Middle frontal gyrus (tissue), 1 donor: ENCODE data around the gene SMOC2.
"Not testable (repeated sequence)": the region's sequence is repeated elsewhere in the genome, so short reads cannot be mapped to it uniquely, and the experiment has no call there.

ENCODE experiments used
- DNase-seq: peaks from one replicate; pipeline ENCODE4 v3.0.0-alpha.2; 2015; ENCODE audit warnings: low spot score; ENCODE audit errors: extremely low spot score

The SMOC2 gene

DNA sequence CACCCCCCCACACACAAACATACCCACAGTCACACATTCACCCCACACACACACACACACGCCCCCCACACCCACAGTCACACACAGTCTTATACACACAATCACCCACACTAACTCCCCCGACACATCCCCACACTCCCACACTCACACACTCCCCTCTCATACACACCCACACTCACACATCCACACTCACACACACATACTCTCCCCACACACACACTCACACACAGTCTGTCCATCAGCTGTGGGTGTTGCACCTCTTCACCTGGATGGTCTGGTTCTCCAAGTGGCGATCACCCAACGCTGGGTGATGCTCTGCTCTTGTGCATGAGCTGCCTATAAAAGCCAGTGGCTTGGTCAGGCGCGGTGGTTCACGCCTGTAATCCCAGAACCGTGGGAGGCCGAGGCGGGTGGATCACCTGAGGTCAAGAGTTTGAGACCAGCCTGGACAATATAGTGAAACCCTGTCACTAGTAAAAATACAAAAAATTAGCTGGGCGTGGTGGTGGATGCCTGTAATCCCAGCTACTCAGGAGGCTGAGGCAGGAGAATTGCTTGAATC is 158.9 kb downstream of the SMOC2 start:
- DNase-seq: no peak

DNA sequence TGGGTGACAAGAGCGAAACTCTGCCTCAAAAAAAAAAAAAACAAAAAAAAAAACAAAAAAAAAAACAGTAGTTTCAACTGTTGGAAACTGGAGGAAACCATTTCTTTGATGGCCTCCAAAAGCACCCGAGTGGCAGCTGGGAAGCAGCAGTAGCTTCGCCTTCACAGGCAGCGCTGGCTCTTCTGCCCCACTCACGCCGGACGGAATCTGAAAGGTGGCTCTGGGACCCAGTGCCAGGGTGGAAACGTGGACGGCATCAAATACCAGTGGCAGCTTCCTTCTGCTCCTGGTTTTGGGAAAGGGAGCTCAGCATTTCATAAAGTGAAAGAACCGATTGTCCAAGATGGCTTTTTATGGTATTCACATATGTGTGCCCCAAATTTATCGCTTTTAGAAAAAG is 159.4 kb downstream of the SMOC2 start:
- no peak for DNase-seq

DNA sequence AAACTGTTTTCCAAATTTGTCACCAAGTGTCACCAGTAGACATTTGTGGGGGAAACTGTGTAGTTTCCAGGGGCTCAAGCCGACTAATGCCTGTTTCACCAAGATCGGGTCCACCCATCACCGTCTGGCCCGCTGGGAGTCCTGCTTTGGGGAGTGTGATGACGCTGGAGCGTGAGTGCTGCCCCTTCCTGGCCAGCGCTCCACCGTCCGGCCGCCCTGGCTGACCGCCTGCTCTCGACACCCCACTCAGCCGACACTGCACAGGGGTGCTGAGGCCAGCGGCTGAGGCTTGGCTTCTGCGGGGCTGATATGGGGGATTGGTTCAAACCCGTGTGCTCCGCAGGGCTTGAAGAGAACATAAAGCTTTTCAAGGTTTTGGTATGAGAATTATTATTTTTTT is 160.1 kb downstream of the SMOC2 start:
- no peak for DNase-seq

DNA sequence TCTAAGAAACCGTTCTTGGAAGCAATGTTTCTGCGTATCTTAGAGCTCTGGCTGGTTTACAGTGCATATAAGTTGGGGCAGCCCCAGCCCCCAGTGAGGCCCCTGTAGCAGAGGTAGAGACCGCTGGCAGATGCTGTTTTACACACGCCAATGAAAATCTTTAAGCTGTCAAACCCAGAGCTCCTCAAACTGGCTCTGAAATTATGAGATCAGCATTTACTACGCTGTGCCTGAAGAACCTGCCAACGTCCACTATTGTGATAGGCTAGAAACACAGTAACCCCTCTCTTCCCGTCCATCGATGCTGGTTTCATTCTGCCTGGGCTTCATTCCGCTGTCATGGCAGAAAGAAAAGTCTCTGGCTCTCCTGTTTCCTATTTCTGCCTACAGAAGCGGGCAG is 160.6 kb downstream of the SMOC2 start:
- DNase-seq: no peak

DNA sequence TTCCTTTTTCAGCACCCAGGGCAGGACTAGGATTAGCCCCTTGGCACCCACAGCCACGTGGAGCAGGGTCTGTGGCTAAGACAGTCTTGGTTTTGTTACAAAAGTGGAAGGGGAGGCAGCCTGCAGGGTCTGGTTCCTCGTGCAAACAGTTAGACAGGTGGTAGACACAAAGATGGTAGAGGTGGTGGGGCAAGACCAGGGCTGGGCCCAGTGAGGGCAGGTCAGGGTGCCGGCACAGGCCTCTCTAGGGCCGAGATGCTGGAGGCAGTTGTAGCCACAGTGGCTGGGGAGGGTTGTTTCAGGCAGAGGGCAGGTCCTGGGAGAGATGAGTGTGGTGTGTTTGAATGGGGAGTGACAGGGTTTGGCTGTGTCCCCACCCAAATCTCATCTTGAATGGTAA is 161.6 kb downstream of the SMOC2 start:
- no peak for DNase-seq

DNA sequence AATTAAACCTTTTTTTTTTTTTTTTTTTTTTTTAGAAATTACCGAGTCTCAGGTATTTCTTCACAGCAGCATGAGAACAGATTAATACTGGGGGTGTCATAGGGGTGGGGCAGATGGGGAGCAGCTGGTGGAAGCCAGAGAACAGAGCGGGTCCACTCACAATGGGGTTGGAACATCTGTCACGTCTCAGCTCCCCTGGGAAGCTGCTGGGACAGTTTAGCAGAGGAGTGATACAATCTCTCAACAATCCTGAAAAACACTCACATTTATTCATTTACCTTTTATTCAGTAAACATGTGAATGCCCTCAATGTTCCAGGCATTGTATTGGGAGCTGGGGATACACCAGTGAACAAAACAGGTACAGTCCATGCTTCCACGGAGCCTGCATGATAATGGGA is 162.2 kb downstream of the SMOC2 start:
- no peak for DNase-seq

DNA sequence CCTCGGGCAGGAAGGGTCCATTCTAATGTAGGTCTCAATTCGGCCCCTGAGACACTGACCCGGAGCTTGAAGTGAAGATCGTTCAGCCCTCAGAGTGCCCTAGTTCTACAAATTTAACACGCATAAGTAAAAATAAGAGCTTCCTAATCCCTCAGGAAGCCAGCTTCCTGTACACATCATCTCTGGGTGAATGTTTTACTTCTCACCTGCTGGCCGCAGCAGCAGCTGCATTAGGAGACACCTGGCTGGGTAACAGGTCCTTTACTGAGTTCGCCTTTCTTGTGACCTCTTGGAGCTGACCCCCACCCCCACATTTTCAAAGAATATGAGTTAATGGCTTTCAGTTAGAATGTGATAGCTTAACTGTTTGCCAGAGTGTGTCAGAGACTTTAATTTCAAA is 165.0 kb downstream of the SMOC2 start:
- DNase-seq: no peak

DNA sequence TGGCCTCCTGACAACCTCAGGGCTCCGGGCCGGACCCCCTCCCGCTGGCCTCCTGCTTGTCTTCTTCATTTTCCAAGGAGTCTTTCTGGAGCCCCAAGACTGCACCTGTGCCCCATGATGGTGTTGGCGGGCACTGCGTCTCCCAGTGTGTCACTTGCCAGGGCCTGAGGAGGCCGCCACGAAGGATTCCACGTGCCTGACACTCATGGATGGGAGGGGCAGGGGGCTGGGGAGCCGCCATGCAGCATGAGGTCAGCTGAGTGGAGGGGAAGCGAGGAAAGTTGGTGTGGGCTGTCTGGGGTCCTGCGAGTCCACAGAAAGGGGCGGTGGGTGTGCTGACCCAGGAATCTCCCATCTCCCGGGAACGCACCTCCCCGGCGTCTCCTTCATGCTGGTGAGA is 165.7 kb downstream of the SMOC2 start:
- no peak for DNase-seq

DNA sequence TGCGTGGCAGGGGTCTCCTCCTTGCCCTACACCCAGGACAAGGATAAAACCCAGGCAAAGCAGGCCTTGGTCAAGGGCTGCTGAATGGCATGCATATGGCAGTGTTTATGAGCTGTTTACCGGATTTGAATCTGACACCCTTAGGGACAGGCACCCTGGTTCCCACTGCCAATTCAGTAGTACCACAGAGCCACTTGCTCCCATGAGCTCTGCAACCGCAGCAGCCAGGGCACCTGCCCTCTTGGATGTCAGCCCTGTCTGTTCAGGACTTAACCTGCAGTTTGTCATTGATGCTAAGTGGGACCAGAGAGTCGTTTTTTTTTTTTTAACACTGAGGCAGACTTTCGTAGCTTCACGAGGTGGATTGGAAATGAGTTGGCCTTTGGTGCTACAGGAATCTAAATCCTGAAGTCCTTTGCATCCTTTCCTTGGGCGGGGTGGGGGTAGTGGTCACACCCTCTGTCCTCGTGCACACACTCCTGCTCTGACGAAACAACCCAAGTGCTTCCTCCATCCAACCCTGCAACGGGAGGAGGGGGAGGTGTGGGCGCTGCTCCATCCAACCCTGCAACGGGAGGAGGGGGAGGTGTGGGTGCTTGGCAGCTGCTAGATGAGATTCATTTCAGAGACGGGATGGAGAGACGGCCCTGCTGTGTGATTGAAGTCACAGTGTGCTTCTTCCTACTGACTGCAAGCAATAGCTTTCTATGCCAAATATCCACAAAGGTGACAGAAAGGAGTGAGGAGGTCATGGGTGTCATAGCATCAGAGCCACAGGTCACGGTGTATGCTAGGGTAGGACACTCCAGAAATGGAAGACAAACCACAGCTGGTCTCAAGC is 166.5 kb downstream of the SMOC2 start:
- no peak for DNase-seq

DNA sequence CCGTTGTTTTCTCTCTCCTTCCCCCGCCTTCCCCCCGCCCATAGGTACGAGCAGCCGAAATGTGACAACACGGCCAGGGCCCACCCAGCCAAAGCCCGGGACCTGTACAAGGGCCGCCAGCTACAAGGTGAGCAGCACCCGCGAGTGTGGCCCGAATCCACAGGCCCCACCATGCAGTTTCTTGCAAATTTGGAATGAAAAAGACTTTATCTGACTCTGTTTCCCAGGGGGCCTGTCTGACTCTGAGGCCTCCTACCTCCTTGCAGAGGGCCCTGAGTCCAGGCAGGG is 167.1 kb downstream of the SMOC2 start:
- DNase-seq: no peak

DNA sequence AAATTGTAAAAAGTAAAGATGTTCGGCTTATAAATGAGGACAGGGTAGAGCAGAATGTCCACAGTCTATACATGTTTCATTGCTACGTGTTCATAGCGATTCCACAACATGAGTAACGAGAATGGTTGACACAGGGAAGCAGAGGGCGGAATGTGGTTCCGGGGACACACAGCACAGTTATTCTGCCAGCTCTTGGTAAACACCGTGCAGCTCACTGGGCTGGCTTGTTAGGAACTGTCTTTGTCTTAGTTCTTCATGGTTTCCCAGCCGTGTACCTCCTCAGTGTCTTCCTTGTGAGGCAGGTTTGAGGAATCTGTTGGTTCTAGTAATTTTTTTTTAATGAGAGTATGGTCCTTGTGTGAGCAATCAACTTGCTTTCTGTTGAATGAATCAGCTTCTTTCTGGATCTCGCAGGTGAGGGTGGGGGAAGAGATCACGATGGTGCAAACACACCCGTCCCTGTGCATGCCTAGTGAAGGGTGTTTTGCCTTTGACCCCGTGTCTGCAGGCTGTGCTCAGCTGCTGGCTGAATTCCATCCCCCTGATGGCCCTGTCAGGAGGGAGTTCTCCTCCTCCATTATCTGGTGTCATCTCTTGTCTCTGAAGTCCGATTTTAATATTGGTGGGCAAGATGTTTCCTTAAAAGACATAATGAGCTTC is 168.2 kb downstream of the SMOC2 start:
- DNase-seq: no peak

DNA sequence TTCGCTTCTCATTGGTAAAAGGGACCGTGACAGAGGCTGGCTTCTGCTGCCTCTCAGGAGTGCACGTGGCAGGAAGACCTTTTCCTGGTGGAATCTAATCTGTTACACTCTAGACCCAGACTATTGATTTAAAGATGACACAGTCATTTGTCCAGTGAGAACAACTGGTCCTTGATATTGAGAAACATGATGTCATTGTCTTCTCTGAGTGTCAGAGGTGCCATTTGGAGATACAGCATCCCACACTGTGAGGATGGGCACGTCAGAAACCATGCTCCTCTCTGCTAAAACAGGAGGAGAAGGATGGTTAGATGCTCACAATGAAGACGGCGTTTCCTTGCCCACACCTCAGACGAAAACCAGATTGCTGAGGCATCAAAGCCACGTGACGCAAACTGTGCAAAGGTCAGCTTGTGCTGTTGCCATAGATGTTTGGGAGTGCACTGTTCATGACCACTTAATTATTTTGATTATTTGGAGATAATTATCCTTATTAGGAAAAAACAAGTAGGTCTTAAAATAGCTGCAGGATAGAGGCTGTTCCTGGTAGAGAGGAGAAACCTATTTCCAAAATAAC is 169.0 kb downstream of the SMOC2 start:
- DNase-seq: no peak

DNA sequence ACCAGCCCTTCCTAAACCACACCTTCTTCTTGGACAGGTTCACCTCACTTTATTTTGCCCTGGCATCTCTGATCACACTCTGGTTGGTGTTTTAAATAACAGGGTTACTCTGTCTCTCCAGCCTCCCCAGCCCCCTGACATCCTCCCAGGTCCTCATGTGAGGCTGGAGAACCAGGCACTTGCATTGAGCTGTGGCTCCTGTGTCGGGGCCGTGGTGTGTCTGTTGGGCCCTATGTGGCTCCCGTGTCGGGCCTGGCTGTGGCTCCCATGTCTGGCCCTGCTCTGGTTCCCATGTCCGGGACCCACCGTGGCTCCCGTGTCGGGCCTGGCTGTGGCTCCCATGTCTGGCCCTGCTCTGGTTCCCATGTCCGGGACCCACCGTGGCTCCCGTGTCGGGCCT is 170.0 kb downstream of the SMOC2 start:
- DNase-seq: not testable (repeated sequence)

DNA sequence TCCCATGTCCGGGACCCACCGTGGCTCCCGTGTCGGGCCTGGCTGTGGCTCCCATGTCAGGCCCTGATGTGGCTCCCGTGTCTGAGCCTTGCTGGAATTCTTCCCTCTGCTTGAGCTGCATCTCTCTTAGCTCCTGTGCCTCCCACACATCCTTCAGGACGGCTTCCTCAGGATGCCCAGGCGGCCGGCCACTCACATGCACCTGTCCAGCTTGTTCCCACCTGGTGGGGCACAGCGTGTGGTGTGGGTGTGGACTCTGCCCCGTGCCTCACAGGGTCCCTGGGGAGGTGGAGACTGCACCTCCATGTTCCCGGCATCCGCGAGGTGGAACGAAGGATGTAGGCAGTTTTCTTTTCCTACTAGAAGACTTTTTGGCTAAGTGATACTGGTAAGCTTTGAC is 170.7 kb downstream of the SMOC2 start:
- no peak for DNase-seq

DNA sequence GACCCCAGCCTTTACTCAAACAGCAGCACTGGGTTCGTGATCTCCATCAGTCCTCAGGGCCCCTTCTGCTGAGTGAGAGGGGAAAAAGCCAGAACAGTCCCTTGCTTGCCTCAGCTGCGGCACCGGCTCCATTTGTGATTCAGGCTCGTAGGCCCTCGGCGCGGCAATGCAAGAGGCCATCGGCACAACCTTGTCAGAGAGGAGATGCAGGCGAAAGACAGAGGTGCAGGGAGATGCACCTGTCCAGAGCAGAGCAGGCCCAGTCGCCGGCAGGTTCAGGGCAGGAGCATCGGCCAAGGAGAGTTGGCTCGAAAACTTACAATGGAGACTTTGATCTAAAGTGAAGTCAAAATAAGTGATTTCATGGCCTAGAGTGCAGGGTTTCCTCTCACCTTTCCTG is 171.6 kb downstream of the SMOC2 start:
- DNase-seq: no peak

DNA sequence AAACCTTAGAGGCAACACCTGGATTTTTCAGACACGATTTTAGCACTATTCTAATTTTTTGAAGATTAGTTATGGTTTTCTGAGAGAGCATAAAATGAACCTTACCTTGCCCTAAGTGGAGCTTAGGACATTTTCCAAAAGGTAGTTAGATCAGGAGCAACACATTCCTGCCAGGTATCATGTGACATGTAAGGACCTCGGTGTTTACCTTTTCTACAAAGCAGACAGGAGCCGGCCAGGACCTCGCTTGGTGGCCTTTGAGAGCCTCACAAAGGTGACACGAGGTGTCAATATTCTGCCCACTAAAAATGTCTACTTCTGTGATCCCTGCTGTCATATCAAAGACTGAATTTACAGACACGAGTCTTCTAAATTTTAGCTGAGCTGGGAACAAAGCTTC is 174.9 kb downstream of the SMOC2 start:
- DNase-seq: no peak

DNA sequence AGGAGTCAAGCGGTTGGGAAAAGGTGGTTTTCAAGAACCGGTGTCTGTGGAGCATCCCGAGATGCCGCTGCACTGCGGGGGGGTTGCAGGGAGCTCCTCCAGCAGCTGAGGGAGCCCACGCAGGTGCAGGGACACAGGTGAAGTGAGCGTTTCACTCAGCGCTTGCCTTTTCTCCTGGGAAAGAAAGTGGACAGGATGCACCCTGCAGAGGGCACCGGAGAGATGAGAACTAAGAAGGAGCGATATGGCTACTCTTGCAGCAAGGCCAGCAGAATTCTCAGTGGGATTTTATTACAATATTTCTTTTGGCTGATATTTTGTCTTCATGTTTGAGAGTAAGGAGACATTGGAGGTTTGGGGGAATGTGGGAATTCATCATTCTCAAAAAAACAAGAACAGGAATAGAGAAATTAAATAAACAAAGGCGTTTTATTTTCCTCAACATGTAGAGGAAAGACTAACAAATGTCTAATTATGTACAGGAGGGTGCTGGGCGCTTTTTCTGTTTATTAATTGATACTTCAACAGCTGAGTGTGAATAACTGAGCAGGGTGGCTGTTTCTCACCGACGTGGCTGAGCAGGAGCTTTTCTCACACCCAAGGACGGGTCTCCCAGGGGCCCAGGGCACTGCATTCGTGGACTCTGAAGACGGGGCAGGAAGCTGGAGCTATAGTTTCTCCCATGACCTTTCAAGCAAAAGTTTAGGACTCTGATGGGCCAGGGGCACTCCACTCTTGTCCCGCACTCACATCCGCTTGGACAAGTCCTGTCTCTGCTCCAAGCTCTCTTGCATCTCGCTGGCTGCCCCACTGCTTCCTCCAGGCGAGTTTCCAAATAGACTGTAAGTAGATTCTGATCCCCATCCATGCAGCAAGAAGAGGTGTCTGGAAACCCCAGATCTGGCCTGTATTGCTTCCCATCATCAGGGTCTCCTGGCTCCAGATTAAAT is 176.1 kb downstream of the SMOC2 start:
- no peak for DNase-seq

DNA sequence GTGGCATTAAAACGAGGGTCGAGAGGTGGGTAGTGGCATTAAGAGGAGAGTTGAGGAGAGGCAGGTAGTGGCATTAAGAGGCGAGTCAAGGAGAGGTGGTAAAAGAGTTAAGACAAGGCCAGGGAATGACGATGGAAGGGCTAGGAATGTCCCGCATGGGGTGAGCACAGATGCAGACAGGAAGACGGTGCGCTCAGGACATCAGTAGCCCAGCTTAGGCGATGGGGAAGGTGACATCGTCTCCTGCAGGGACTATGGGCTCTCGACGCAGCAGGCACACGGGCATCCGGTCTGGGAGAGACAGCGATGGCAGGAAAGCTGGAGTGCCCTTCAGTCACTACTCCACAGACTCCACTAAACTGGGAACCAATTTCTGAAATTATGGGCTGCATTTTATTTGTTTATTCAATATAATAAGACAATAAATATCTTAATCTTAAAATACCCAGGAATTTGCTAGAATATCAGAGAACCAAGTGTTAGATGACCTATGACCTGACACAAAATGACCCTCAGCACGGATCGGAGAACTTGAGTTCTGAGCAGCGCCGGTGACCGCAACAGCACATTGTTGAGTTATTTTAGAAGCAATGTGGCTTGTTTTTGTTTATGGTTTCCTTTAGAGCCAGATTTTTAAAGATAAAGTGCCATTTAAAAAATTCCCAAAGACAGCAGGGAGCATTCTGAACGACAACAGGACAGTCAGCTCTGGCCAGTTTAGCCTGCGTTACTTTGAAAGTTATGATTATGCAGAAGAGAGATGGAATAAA is 177.7 kb downstream of the SMOC2 start:
- no peak for DNase-seq

DNA sequence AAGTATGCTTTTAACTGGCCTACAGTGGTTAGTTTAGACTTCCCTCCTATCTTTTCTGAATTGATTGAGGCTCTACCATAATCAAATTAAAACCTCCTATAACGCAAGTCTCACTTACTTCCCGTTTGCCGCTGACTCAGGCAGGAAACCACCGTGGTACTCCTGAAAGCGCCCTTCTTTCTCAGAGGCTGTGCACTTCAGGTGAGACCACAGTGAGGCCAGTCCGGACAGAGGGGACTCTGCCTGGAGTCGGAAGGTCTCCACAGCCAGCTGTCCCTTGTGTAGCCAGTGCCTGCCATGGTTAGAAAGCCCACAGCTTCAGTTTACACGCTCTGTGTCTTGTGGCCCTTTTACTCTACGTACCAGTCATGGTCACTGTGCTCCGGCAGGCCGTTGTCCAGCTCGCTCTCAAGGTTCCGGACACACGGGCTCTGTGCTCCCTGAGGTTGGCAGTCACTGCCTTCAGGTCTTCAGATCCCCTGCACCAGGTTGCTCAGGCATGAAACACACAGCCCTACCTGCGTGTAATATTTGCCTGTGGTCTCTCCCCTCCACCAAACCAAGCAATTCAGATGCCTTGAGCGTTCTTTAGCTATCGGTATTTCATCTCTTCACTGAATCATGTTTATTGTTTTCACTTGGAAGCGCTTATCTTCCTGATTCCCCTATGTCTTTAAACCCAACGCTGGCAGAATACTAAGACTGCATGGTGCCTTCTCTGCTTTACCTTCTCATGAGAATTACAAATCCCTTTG is 178.8 kb downstream of the SMOC2 start:
- DNase-seq: no peak

DNA sequence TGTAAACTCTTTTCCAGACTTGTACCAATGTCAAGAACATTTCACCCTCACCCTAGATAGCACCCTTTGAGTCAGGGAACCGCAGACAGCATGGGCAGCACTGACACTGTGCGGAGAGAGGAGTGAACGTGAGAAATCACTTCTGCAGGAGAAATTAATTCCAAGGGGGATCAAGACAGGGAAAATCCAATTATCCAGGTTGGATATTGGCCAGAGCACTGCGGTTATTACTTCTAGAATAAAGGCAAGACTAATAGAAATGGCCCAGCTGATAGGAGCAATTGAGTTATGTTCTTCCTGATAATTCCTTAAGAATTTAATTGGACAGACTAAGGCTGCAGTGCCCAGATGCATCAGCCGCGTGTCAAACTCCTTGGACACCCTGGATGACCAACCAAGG is 179.6 kb downstream of the SMOC2 start:
- no peak for DNase-seq
